GM12864 (cell line): Measurements from ENCODE around the gene PHTF1.

ENCODE experiments used
- DNase-seq: peaks from one replicate; pipeline ENCODE4 v3.0.0-alpha.2; 2011; ENCODE audit warnings: low read depth
- H3K4me3 ChIP-seq: 2 replicates; pipeline ENCODE4 v1.5.1; 2011; ENCODE audit warnings: mild to moderate bottlenecking, low read depth, low read length, control low read depth
- CTCF ChIP-seq: IDR thresholded peaks from 2 replicates; pipeline ENCODE4 v1.5.1; 2011; ENCODE audit warnings: low read depth, mild to moderate bottlenecking, moderate library complexity, low read length, control low read depth, inconsistent platforms; ENCODE audit errors: missing control alignments

The PHTF1 gene

DNA sequence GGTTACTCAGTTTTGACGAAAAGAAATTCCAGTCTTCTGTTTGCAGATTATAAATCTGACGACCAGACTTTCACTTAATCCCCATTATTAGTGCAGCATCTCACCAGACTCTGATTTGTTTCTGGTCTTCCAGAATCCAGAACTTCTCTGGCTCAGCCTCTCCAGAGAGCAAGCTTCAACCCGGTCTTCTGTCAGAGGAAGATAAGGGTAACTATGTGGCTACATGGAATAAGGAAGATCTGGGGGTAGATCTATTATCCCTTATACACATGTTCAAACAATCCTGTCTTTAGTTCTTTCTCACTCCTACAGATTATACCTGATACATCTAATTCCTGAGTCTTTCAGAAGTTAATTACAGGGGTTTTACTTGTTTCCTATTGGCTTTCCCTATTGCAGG lies 9.9 kb downstream of the PHTF1 start:
- DNase-seq = no peak
- no peak overlapping the region for H3K4me3 ChIP-seq
- no peak for TF ChIP-seq CTCF

- H3K4me3 ChIP-seq = no peak overlapping the region
- no peak for TF ChIP-seq CTCF
- DNase-seq = no peak
These were observed 11.9 kb downstream of the PHTF1 start for GRCh38 chr1:113747376-113747775.

DNA sequence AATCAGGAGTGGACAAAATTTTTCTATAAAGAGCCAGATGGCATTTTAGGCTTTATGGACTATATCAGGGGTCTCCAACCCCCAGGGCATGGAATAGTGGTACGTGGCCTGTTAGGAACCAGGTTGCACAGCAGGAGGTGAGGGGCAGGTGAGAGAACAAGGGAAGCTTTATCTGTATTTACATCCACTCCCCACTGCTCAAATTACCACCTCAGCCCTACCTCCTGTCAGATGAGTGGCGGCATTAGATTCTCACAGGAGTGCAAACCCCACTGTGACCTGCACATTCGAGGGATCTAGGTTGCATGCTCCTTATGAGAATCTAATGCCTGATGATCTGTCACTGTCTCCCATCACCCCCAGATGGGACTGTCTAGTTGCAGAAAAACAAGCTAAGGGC lies 13.9 kb downstream of the PHTF1 start:
- no peak overlapping the region for H3K4me3 ChIP-seq
- no peak for DNase-seq
- no peak for TF ChIP-seq CTCF

GRCh38 chr1:113744114-113744513 lies 15.2 kb downstream of the PHTF1 start:
- DNase-seq = no peak
- no peak for TF ChIP-seq CTCF
- no peak overlapping the region for H3K4me3 ChIP-seq

GRCh38 chr1:113742515-113742914 lies 16.8 kb downstream of the PHTF1 start:
- no peak for DNase-seq
- TF ChIP-seq CTCF = no peak
- no peak overlapping the region for H3K4me3 ChIP-seq

- H3K4me3 ChIP-seq = no peak overlapping the region
- no peak for TF ChIP-seq CTCF
- DNase-seq = no peak
These were observed 24.8 kb downstream of the PHTF1 start for GRCh38 chr1:113734357-113735055.

GRCh38 chr1:113732802-113733201 lies 26.5 kb downstream of the PHTF1 start:
- TF ChIP-seq CTCF = no peak
- no peak for DNase-seq
- no peak overlapping the region for H3K4me3 ChIP-seq
